GM23338 (cell line): ENCODE results near the gene CDK17. TPM values are rescaled to one million over a fixed set of nuclear protein-coding genes. Genes with fewer than 3 reads are reported as not detected.

Source experiments
- ATAC-seq: fragments of 200-7000 bp; cut with Tn5 transposase; 3 replicates; pipeline ENCODE4 v1.9.1; 2020
- DNase-seq: peaks from one replicate; pipeline ENCODE4 v3.0.0-alpha.2; 2015; ENCODE audit warnings: low spot score
- H2AFZ ChIP-seq: fragments of 200-600 bp; sonication (generic); 2 replicates; pipeline ENCODE4 v1.8.0; 2016; ENCODE audit warnings: antibody characterized with exemption, mild to moderate bottlenecking, moderate library complexity
- H3F3A ChIP-seq: fragments of 200-600 bp; sonication (generic); replicated peaks from 2 replicates; pipeline ENCODE4 v1.8.0; 2017; ENCODE audit warnings: antibody characterized with exemption, mixed run types, low read depth
- H3K27ac ChIP-seq: fragments of 200-600 bp; sonication (generic); 2 replicates; pipeline ENCODE4 v1.6.1; 2016; ENCODE audit warnings: low read depth
- H3K27me3 ChIP-seq: fragments of 200-600 bp; sonication (generic); 2 replicates; pipeline ENCODE4 v1.8.0; 2016; ENCODE audit warnings: mild to moderate bottlenecking, mixed run types, moderate library complexity; ENCODE audit not compliant: insufficient read depth
- H3K36me3 ChIP-seq: fragments of 200-600 bp; sonication (generic); 2 replicates; pipeline ENCODE4 v1.8.0; 2016; ENCODE audit warnings: mild to moderate bottlenecking; ENCODE audit not compliant: insufficient read depth
- H3K4me1 ChIP-seq: fragments of 200-600 bp; sonication (generic); 2 replicates; pipeline ENCODE4 v1.8.0; 2016; ENCODE audit warnings: mild to moderate bottlenecking, moderate library complexity; ENCODE audit not compliant: insufficient read depth
- H3K4me2 ChIP-seq: fragments of 200-600 bp; sonication (generic); 2 replicates; pipeline ENCODE4 v1.7.1; 2017; ENCODE audit warnings: mixed run types
- H3K4me3 ChIP-seq: fragments of 200-600 bp; sonication (generic); 2 replicates; pipeline ENCODE4 v1.6.1; 2016; ENCODE audit warnings: mixed run types
- H3K79me2 ChIP-seq: fragments of 200-600 bp; sonication (generic); replicated peaks from 2 replicates; pipeline ENCODE4 v1.8.0; 2017; ENCODE audit warnings: mild to moderate bottlenecking; ENCODE audit not compliant: insufficient read depth
- H3K9me2 ChIP-seq: fragments of 200-600 bp; sonication (generic); 2 replicates; pipeline ENCODE4 v1.8.0; 2017; ENCODE audit not compliant: insufficient read depth
- H4K20me1 ChIP-seq: fragments of 200-600 bp; sonication (generic); replicated peaks from 2 replicates; pipeline ENCODE4 v1.8.0; 2017; ENCODE audit warnings: mild to moderate bottlenecking; ENCODE audit not compliant: insufficient read depth
- H3K27ac Mint-ChIP-seq: 2 replicates; pipeline ENCODE4 v1.8.0; 2020; ENCODE audit warnings: inconsistent platforms, mild to moderate bottlenecking, moderate library complexity, mixed read lengths
- H3K27me3 Mint-ChIP-seq: 3 replicates; pipeline ENCODE4 v1.8.0; 2022; ENCODE audit warnings: low read depth, mild to moderate bottlenecking, moderate library complexity, mixed read lengths, inconsistent platforms; ENCODE audit not compliant: insufficient read depth, poor library complexity
- H3K36me3 Mint-ChIP-seq: 3 replicates; pipeline ENCODE4 v1.8.0; 2021; ENCODE audit warnings: low read depth, mild to moderate bottlenecking, inconsistent platforms, moderate library complexity, mixed read lengths
- H3K4me1 Mint-ChIP-seq: 3 replicates; pipeline ENCODE4 v1.8.0; 2020; ENCODE audit warnings: mild to moderate bottlenecking, inconsistent platforms, mixed read lengths
- H3K4me3 Mint-ChIP-seq: 3 replicates; pipeline ENCODE4 v1.8.0; 2021; ENCODE audit warnings: moderate library complexity, mild to moderate bottlenecking, inconsistent platforms, mixed read lengths
- H3K9me3 Mint-ChIP-seq: 3 replicates; pipeline ENCODE4 v1.8.0; 2020; ENCODE audit warnings: moderate library complexity, mild to moderate bottlenecking, inconsistent platforms, mixed read lengths
- CREB1 ChIP-seq: fragments of 250-450 bp; sonication (Bioruptor Pico); IDR thresholded peaks from 2 replicates; pipeline ENCODE4 v1.5.0; 2020; ENCODE audit warnings: low read depth, mild to moderate bottlenecking, moderate library complexity
- EZH2 ChIP-seq: fragments of 200-600 bp; sonication (generic); IDR thresholded peaks from one replicate; pipeline ENCODE4 v1.8.0; 2017; ENCODE audit warnings: antibody characterized with exemption, mild to moderate bottlenecking, low read depth; ENCODE audit not compliant: unreplicated experiment
- NANOG ChIP-seq: IDR thresholded peaks from 2 replicates; pipeline ENCODE4 v1.6.1; 2016; ENCODE audit warnings: antibody characterized with exemption, borderline replicate concordance
- STAT1 ChIP-seq: IDR thresholded peaks from one replicate; pipeline ENCODE4 v1.6.1; 2016; ENCODE audit warnings: antibody characterized with exemption; ENCODE audit not compliant: unreplicated experiment
- ZNF114 ChIP-seq: fragments of 250-450 bp; sonication (Bioruptor Pico); IDR thresholded peaks from 2 replicates; pipeline ENCODE4 v1.5.0; 2020; ENCODE audit warnings: mild to moderate bottlenecking, moderate library complexity
- ZNF331 ChIP-seq: fragments of 250-450 bp; sonication (Bioruptor Pico); IDR thresholded peaks from 2 replicates; pipeline ENCODE4 v1.5.0; 2020; ENCODE audit warnings: low read depth, mild to moderate bottlenecking, moderate library complexity
- polyA plus RNA-seq: library from polyadenylated mRNA; unstranded; fragments of >200 nt; fragmentation: Nextera tagmentation; extraction: Ambion mirVana; gene quantifications from 2 replicates; pipeline ENCODE4 v1.2.1, GENCODE V29; 2016
- total RNA-seq: library from RNA; depleted of rRNA; stranded (reverse); fragments of >200 nt; shearing (Covaris generic); gene quantifications from 2 replicates; pipeline ENCODE4 v1.2.3, GENCODE V29; 2014
- TF ChIP-seq, protein P1 (sequence below): fragments of 250-450 bp; sonication (Bioruptor Pico); IDR thresholded peaks from 2 replicates; pipeline ENCODE4 v1.5.0; 2020; ENCODE audit warnings: mild to moderate bottlenecking, moderate library complexity

The CDK17 gene
- total and polyA plus RNA-seq, 2 experiments from 2014 or later: 7.6 to 34.2 TPM

GRCh38 chr12:96354844-96355534 is 45.2 kb downstream of the CDK17 start:
- no peak overlapping the region for H3K27ac ChIP-seq
- H4K20me1 ChIP-seq: no peaks in the 10 kb centered on the region; the same call in 1 of the 2 replicates
- no peak overlapping the region for H3K4me3 ChIP-seq
- DNase-seq: no peak
- Mint-ChIP-seq H3K36me3 (no peaks in the 10 kb centered on the region), H3K4me1 (peaks cover 14% of the 10 kb centered on the region), H3K27ac (no peak overlapping the region), H3K4me3 (no peak overlapping the region), H3K9me3 (no peaks in the 10 kb centered on the region), H3K27me3 (no peaks in the 10 kb centered on the region)
- no peak overlapping the region for H3K4me2 ChIP-seq
- TF ChIP-seq ZNF331 (CRISPR knock-in tag) (no peak), NANOG (no peak), STAT1 (no peak), CREB1 (no peak), ZNF114 (CRISPR knock-in tag) (no peak), EZH2 (no peak)
- TF ChIP-seq, protein P1, sequence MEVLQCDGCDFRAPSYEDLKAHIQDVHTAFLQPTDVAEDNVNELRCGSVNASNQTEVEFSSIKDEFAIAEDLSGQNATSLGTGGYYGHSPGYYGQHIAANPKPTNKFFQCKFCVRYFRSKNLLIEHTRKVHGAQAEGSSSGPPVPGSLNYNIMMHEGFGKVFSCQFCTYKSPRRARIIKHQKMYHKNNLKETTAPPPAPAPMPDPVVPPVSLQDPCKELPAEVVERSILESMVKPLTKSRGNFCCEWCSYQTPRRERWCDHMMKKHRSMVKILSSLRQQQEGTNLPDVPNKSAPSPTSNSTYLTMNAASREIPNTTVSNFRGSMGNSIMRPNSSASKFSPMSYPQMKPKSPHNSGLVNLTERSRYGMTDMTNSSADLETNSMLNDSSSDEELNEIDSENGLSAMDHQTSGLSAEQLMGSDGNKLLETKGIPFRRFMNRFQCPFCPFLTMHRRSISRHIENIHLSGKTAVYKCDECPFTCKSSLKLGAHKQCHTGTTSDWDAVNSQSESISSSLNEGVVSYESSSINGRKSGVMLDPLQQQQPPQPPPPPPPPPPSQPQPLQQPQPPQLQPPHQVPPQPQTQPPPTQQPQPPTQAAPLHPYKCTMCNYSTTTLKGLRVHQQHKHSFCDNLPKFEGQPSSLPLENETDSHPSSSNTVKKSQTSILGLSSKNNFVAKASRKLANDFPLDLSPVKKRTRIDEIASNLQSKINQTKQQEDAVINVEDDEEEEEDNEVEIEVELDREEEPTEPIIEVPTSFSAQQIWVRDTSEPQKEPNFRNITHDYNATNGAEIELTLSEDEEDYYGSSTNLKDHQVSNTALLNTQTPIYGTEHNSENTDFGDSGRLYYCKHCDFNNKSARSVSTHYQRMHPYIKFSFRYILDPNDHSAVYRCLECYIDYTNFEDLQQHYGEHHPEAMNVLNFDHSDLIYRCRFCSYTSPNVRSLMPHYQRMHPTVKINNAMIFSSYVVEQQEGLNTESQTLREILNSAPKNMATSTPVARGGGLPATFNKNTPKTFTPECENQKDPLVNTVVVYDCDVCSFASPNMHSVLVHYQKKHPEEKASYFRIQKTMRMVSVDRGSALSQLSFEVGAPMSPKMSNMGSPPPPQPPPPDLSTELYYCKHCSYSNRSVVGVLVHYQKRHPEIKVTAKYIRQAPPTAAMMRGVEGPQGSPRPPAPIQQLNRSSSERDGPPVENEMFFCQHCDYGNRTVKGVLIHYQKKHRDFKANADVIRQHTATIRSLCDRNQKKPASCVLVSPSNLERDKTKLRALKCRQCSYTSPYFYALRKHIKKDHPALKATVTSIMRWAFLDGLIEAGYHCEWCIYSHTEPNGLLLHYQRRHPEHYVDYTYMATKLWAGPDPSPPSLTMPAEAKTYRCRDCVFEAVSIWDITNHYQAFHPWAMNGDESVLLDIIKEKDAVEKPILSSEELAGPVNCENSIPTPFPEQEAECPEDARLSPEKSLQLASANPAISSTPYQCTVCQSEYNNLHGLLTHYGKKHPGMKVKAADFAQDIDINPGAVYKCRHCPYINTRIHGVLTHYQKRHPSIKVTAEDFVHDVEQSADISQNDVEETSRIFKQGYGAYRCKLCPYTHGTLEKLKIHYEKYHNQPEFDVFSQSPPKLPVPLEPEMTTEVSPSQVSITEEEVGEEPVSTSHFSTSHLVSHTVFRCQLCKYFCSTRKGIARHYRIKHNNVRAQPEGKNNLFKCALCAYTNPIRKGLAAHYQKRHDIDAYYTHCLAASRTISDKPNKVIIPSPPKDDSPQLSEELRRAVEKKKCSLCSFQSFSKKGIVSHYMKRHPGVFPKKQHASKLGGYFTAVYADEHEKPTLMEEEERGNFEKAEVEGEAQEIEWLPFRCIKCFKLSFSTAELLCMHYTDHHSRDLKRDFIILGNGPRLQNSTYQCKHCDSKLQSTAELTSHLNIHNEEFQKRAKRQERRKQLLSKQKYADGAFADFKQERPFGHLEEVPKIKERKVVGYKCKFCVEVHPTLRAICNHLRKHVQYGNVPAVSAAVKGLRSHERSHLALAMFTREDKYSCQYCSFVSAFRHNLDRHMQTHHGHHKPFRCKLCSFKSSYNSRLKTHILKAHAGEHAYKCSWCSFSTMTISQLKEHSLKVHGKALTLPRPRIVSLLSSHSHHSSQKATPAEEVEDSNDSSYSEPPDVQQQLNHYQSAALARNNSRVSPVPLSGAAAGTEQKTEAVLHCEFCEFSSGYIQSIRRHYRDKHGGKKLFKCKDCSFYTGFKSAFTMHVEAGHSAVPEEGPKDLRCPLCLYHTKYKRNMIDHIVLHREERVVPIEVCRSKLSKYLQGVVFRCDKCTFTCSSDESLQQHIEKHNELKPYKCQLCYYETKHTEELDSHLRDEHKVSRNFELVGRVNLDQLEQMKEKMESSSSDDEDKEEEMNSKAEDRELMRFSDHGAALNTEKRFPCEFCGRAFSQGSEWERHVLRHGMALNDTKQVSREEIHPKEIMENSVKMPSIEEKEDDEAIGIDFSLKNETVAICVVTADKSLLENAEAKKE: no peak
- H3K79me2 ChIP-seq: peaks cover 86% of the 10 kb centered on the region
- no peaks in the 10 kb centered on the region; the same call in 1 of the 2 replicates for H3K9me2 ChIP-seq
- no peaks in the 10 kb centered on the region for H3F3A ChIP-seq
- H3K36me3 ChIP-seq: no peaks in the 10 kb centered on the region
- no peaks in the 10 kb centered on the region for H3K27me3 ChIP-seq
- ATAC-seq: no peak
- no peak overlapping the region for H2AFZ ChIP-seq
- no peaks in the 10 kb centered on the region for H3K4me1 ChIP-seq
